GM18868 (cell line): ENCODE data around the gene CTSE.
A peak's percentile ranks its signal among the peaks of the same experiment; 100 is the strongest.

Source experiments
- ATAC-seq: cut with Tn5 transposase; IDR thresholded peaks from one replicate; pipeline ENCODE4 v1.9.1; 2021; ENCODE audit warnings: mild to moderate bottlenecking, moderate library complexity; ENCODE audit not compliant: unreplicated experiment

Gene CTSE

DNA sequence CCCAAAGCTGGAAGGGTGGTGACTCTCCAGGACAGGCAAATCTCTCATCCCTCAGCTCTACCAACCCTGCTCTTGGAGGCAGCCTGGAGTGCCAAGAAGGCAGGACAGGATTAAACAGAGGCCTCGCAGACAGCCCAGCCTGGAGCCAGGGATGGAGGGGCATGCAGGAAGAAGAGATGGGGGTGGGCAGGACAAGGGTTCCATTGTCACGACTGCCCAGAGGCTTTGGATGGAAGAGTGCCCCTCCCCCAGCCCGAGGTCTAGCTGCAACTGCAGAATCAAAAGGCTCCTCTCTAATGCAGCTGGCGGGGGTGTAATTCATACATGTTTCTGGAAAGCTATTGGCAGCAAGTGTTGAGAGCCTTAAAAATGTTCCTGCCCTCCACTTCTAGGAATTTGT is 29.3 kb downstream of the CTSE start:
- no peak for ATAC-seq

DNA sequence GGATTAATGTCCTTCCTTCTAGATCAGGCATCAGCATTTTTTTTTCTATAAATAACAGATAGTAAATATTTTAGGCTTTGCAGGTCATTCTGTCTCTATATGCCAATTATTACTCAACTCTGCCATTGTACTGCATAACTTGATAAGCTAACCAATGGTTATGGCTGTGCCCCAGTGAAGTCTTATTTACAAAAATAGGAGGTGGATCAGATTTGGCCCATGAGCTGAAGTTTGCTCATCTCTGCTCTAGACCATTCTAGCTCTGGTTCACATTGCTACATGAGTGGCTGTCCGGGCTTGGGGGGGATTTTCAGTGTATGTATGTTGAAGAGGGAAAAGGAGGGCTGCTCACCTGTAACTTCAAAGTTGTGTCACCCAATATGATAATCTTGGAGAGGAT is 30.6 kb downstream of the CTSE start:
- no peak for ATAC-seq

DNA sequence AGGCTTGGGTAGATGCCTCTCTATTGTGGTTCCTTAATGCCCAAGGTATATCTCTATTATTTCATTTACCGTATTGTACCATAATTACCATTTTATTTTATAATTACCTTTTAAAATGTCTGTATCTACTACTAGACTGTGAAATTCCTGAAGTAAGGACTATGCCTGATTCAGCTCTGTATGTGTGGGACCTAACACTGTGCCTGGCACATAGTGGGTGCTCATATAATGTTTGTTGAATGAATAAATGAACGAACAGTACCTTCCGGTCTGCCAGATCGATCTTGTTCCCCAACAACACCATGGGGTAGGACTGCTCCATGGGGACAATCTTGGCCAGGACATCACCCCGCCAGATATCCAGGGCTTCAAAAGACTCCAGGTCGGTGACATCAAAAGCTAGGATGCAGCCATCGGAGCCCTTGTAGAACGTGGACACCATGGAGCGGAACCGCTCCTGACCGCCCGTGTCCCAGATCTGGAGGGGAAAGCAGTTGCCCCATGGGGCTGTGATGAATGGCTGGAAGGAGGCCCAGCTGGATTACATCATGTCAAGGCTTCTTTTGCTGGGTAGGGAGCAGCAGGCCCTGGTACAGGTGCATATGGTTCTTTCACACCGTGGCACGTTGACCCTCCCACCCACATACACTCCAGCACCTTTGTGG is 31.3 kb downstream of the CTSE start:
- no peak for ATAC-seq

DNA sequence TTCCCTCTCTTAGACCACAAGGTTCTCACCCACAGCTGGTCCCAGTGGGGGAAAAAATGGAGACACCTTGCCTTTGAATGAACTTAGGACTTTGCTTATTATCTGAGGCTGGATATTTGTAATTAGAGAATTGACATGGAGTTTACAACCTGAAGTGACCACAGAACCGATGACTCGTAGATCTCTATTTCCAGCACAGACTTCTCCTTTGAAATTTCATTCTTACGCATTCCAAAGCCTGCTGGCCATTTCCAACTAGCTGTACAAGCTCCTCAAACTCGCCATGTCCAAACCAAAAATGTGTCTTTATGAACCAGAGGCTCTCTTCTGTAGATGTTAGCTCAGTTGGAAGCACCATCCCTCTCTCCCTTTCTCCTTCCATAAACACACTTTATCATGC is 32.5 kb downstream of the CTSE start:
- no peak for ATAC-seq

DNA sequence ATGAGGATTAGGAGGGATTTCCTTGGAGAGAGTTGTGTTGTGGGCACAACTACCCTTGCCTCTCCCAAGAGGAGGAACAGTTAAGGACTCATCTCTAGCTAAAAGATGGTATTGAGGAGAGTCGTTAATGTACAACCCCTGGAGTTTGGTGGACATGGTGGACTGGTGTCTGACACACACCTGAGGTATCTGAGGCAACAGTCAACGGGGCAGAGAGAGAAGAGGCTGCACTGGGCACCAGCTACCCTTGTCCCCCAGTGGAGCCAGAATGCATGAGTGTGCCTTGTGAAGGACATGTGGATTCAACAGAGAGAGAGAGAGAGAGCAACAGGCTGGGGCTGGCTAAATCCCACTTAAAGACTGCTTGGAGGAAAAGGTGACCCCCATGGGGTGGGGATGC is 33.5 kb downstream of the CTSE start:
- ATAC-seq = no peak

DNA sequence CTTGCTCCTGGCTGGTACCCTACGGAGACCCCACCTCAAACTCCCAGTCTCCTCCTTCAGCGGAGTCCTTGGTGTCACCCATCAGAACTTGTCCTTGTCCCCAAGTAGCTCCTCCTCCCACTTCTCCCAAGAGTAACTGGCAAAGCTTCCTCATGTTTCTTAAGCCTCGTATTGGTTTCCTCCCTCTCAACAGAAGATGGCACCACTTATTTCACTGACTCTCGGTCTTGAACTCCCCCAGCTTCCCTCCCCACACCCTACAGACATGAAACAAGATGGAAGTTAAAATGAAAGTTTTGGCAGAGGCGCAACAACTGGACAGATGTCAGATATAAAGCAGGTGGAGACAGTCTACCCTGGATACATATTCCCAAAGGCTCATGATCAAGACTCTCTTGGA is 33.9 kb downstream of the CTSE start:
- no peak for ATAC-seq

DNA sequence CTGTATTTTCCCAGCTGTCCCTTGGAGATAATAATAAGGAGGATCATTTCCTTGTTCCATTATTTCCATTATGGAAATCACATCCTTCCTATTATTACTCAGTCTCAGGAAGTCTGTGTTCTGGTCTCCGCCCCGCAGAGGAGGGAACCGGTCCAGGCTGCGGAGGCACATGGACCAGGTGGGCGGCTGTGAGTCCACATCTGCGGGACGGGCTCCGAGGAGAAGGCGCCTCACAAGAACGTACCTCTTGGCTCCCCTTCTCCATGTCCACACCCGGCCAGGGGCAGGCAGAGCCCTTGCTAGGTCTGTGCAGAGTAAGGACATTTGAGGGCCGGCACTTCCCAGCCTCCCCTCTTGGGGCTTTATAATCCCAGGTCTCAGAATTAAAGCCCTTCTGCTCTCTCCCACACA is 35.1 kb downstream of the CTSE start:
- ATAC-seq = no peak

DNA sequence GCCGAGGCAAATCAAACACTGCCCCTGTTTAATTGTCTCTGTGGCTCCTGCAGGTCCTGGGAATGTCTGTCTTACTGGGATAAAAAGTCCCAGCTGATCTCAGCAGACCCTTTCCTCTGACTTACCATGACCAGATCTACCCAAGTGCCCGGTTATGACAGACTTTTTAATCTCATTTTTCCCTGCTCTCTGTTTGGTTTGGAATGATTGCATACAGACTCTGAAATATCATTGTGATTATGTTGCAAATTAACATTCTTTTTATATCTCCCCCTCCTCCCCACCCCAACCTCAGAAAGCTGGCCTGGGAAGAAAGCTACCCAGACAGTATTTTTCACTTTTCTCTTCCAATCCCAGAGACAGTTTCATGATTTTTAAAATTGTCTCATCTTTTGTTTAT is 36.8 kb downstream of the CTSE start:
- ATAC-seq = no peak

DNA sequence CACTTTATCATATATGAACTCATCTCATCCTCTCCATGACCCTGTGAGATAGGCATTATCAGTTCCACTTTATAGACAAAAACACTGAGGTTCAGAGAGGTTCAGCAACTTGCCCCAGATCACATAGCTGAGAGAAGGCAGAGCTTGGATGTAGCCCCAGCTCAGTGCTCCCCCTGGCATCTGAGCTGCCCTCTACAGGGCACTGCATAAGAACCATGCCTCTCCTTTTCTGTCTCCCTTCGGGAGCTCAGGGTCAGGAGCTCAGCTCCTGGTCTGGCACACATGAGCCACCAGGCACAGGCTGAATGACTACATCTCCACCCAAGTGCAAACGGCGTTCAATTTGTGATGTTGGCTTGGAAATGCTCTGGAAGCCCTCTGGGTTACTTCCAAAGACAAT is 37.4 kb downstream of the CTSE start:
- no peak for ATAC-seq

DNA sequence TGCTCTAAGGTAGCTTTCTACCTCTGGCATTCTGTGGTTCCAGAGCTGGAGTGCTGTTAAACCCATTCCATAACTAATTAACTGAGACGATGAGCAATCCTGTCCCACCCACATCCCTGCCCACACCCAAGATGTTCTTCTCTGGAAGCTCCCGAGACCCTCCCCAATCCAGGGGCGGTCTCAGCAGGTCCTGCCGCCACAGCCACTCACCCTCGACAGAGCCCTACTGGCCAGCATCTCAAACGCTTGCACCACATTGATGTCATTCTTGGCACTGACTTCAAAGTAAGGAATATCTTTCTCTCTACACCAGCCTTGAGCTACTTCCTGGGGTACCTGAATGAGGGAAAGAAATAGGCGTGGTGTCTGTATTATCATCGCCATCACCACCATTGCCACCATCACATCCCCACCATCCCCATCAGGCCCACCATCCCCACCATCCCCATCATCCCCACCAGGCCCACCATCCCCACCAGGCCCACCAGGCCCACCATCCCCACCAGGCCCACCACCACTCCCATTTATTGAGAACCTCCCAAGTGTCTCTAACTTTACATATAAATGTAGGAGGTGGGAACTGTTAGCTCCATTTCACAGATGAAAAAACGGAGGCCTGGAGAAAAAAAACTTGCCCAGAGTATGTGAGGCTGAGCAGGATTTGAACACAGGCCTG is 38.2 kb downstream of the CTSE start:
- ATAC-seq = no peak

DNA sequence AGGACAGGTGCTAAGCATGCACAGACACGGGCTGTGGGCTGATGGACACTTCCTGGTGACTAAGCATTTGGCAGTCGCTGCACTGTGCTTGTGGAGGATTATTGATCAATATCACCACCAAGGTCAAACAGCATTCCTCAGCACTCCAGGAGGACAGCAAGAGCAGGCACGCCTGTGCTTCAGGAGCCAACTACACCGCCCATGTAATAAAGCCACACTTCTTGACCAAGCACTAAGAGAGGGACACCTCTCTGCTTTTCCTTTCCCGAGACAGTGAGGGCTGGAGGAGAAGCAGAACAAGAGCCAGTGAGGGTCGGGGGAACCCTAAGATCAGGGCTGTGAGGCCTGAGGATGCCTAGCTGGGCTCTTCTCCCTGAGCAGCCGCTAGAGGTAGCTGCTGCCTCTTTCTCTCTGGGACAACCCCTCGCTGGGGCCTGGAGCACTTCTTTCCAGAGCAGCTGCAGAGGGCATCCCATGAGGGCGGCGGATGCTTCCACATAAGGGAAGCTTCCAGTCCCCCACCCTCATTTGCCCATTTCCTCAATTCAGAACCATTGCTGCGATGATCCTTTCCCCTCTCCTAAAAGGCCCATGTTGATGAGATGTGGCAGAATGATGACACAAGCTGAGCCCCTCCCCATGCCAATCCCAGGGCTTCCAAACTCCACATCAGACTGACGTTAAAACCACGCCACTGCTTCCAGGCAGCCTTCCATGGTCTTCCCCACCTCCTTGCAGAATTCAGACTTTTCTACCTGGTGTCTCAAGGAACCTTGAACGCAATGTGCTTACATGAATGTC is 39.6 kb downstream of the CTSE start:
- peak; percentile 52 for ATAC-seq

DNA sequence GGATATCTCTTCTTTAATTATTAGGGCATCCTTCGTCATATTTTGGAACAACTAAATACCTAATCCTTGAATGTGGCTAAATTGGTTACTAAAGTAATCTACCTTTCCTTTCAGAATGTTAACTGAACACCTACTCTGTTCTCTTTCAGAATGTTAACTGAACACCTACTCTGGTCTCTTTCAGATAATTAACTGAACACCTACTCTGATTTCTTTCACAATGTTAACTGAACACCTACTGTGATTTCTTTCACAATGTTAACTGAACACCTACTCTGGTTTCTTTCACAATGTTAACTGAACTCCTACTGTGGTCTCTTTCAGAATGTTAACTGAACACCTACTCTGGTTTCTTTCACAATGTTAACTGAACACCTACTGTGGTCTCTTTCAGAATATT is 42.4 kb downstream of the CTSE start:
- ATAC-seq = no peak

DNA sequence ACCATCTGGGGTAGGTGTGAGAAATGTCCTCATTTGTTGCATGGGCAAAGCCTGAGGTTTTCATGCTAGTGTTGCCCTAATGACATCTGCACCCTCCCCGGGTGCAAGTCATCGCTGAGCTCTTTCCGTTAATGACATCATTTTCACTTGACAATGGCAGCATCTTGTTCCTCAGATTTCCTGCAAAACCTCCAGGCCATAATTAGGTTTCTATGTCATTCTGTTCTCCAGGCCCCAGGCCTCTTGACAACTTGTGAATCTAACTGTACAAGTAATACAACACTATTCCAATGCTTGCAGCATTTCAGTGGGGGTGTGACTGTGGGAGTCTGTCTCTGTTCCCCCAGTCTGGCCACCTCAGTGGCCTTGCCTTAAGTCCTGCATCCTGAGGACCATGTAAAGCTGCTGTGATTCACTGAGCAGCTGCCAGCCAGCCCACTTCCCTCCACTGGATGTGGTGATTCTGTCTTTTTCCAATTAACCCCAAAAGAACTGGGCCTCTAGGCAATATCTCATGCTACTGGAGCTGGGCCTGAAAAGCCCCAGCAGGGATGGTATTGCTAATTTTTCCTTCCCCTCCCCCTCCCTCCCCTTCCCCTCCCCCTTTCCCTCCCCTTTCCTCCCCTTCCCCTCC is 43.3 kb downstream of the CTSE start:
- no peak for ATAC-seq

DNA sequence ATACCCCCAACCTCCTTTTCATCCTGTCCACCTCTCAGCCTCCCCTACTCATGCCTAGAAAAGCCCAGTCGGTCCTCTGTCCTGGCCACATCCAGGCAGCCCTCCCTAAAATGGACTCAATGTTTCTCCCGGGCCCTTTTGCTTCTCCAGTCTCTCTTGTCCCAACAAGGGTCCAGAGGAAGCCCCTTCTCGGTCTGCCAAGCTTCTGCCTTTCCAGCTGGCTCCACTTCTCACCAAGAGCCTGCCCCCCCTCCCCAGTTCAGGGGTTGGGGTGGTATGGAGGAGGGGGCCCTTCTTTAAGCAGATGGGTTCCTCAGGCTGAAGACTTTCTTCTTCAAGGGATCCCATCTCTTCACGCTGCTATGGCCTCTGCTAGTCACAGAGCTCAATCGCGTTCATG is 44.4 kb downstream of the CTSE start:
- ATAC-seq = no peak

DNA sequence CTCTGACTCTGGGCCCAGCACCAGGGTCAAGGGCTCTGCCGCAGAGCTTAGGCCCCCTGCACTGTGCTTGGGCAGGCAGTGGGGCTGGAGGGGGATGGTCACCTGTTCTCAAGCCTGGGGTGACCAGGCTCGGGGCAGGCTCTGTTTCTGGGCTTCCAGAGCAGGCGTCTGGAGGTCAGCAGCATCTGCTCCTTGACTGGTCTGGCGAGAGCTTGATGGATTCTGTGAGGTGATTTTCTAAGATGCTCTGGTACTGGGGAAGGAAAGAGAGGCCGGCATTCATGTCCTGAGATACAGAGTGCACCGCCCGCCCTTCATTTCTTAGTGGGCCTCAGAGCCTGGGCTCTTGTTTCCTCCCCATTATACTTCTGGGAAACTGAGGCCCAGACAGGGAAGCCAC is 45.0 kb downstream of the CTSE start:
- ATAC-seq = no peak

DNA sequence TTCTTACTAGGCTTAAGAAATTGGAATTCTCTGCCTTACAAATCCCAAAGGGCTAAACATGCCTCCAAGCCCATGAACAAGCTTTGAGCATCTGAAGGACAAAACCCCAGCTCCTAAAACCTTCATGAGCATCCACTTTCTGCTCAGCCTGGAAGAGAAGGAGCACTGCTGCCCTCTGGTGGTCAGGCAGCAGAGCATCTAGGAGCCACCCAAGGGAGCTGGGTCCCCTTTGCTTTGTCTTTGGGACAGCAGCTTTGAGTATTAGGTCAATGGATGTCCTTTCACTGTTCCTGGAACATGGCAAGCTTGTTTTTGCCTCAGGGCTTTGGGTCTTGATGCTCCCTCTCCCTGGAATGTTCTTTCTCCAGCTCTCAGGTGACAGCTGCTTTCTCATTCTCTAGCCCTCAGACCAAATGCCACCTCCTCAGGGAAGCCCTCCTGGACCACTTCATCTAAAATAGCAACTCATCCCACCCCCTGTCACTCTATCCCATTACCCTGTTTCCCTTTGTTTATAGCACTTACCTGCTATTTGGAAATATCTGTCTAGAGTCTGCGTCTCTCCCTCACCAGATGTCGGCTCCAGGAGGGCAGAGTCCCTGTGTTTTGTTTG is 46.2 kb downstream of the CTSE start:
- no peak for ATAC-seq

DNA sequence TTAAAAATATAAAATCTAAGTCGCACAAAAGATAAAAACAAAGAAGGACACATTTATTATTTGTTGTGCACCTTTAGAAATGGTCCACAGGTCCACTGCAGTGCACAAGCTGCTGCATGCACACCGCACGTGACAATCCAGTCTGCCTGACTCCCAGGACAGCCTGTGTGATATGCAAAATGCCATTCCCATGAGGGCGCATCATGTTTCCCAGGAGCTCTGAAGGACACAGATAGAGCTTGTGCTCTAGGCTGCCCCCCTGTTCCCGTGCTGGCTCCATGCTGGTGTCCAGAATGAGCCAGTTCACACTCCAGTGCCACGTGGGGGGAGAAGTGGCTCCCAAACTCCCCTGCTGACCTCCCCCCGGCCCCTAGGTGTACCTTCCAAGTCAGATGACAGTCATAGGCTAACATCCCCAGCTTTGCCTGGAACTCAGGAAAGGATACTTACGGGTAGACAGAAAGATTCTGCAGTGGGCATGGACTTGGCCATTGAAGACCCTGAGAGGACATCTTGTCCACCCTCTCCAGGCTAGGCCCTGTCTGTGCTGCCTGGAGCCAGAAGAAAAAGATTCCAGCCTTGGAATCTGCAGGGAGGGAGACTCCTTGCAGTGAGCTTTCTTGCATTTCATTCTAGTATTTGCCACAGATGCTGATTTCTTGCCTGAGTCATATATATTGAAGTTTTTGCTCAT is 46.8 kb downstream of the CTSE start:
- no peak for ATAC-seq

DNA sequence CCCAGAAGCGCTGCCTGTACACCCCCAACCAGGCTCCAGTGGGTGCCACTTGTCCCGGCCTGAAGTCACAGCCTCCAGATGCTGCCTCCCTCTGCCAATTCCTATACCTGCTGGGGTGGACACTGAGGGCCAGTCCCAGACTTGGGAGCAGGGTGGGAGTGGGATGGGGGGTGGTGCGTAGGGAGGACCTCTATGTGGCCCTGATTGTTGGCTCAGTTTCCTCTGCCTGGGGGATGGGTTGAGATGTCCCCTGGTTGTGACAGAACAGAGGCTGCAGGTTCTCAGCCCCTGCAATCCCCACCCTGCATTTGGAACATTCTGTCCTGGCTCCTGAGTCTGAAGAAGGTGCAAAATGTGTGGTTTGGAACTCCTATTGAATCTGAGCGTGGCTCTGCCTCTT is 47.7 kb downstream of the CTSE start:
- ATAC-seq = no peak

DNA sequence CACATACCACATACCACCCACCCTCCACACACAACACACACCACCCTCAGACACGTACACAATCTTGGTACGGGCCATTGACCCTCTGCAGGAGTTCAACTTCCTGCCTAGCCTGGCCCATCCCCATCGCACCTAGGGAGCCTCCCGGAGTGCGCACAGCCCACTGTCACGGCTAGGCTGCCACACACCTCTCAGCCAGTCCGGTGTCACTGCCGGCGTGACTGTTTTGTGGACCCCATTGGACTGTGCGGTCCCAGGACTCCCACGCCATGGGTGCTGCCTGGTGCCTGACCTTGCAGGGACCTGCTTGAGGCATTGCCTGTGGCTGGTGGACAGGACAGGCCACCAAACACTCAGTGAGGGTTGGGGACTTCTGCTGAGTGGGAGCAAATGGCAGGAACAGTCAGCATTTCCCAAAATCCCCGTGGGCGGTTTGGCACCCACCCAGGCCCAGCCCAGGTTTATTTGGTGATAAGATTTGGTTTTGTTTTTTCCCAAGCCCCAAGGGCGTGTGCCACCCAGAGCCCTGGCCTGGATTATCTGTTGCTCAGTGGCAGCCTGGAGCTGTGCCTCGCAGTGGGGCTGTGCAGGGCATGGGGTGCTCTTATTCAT is 48.2 kb downstream of the CTSE start:
- no peak for ATAC-seq

DNA sequence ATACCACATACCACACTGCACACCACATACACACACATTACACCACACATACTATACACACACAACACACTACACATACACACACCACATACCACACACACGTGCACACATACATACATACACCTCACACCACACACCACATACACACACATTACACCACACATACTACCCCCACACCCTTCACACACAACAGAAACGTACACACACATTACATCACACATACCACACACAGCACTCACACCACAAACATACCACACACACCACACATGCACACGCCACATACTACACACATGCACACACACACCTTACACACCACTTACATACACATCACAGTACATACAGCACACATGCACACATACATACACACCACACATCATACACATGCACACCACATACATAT is 49.0 kb downstream of the CTSE start:
- ATAC-seq = no peak
